Measurements from ENCODE around the gene BCAM. TPM values are rescaled to one million over a fixed set of nuclear protein-coding genes. Genes with fewer than 3 reads are reported as not detected.

The BCAM gene, protein sequence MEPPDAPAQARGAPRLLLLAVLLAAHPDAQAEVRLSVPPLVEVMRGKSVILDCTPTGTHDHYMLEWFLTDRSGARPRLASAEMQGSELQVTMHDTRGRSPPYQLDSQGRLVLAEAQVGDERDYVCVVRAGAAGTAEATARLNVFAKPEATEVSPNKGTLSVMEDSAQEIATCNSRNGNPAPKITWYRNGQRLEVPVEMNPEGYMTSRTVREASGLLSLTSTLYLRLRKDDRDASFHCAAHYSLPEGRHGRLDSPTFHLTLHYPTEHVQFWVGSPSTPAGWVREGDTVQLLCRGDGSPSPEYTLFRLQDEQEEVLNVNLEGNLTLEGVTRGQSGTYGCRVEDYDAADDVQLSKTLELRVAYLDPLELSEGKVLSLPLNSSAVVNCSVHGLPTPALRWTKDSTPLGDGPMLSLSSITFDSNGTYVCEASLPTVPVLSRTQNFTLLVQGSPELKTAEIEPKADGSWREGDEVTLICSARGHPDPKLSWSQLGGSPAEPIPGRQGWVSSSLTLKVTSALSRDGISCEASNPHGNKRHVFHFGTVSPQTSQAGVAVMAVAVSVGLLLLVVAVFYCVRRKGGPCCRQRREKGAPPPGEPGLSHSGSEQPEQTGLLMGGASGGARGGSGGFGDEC
- 28.5 and 29.0 TPM in 2 replicates for total RNA-seq
- polyA plus RNA-seq, result 23.9 and 32.5 TPM in 2 replicates
- 10.3 and 16.7 TPM in 2 replicates for polyA plus RNA-seq (2011; cell fraction: cytosol; rRNA removed)
- 38.1 and 38.2 TPM in 2 replicates for polyA plus RNA-seq (2011; cell fraction: nucleus; rRNA removed)
- polyA plus RNA-seq (2012), result 15.7 and 30.3 TPM in 2 replicates
- 7.8 and 9.4 TPM in 2 replicates for polyA minus RNA-seq
- not detected for polyA minus RNA-seq (2011; cell fraction: cytosol; rRNA and poly(A)+ RNA removed)
- 5.0 and 12.7 TPM in 2 replicates for polyA minus RNA-seq (2011; cell fraction: nucleus; rRNA and poly(A)+ RNA removed)
- percentile 38 among the genes with signal in this experiment for Bru-seq, nascent RNA
- percentile 53 among the genes with signal in this experiment for BruChase-seq, experiment 1, labeled RNA remaining after a 6-hour chase
- BruChase-seq, experiment 2, labeled RNA remaining after a 2-hour chase, result percentile 43 among the genes with signal in this experiment
- long read RNA-seq, partial matches to known transcripts, result 2 of 4 reads
- long read RNA-seq, other reads (novel, unspliced or antisense), result 0 of 4 reads

DNA sequence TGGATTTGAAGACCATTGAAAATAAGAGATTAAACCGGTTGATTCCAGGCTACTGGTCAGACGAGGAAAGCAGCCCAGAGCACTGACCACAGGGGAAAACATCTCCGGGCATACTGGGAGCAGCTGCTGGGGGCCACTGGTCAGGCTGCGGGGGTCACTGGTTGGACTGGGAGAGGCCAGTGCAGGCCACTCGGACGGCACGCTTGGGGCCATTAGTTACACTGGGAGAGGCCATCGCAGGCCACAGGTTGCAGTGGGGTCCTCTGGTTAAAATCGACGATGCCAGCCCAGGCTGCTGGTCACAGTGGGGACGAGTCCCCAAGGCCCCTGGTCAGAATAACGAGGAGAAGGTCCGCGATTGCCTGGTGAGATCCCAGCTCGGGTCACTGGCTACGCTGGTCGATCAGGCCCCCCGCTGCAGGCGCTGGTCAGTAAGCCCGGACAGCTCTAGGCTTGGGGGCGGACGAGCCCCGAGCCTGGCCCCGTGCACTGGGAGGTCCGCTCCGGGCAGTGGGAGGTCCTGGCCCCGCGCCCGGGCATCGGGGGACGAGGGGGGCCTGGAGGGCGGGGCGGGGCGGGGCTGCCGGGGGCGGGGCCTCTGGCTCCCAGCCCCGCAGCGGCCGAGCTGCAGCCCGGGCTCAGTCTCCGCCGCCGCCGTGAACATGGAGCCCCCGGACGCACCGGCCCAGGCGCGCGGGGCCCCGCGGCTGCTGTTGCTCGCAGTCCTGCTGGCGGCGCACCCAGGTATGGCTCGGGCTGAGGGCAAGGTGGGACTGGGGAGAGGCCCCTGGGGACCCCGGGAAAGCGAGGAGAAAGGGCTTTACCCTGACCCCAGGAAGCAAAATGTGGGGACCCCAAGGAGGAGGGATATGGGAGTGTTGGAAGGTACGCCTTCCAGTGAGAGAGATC lies at the start of gene BCAM:
BCAM (plus strand) TSS at position 641 of the 909 bp plus-strand sequence; CDS start at position 663, 22 bp downstream.
- BruUV-seq (replicated peaks), result no TSS peak

More for the DNA sequence above, at the start of gene BCAM:
- Histone ChIP-seq H3K36me3 (ENCODE audit: control insufficient read depth in 2 of 2, extremely low read depth in 1 of 2, insufficient read depth in 2 of 2, low read length in 2 of 2) (peaks cover 2% of the 10 kb centered on the region in 2 experiments), H3K9me1 (replicated peaks; ENCODE audit: control insufficient read depth, extremely low read depth, insufficient read depth, low read length) (no peaks in the 10 kb centered on the region), H3K4me3 (replicated peaks in 1 of 3; ENCODE audit: insufficient read depth in 1 of 3, low read depth in 1 of 3, low read length in 3 of 3) (peak within 1 kb of the TSS; percentile 60 to 66 (median 64)), H3K4me1 (ENCODE audit: control insufficient read depth, extremely low read depth, insufficient read depth, low read length) (peaks cover 16% of the 10 kb centered on the region), H3K4me2 (ENCODE audit: insufficient read depth, low read length) (peak within 1 kb of the TSS; percentile 88), H3K9ac (replicated peaks; ENCODE audit: extremely low read depth, insufficient read depth, low read length) (peak within 1 kb of the TSS; percentile 77), H2AFZ (ENCODE audit: low read depth, low read length) (peak within 1 kb of the TSS; percentile 90), H3K9me3 (replicated peaks; ENCODE audit: control insufficient read depth, insufficient read depth, low read length) (no peaks in the 10 kb centered on the region), H3K27ac (ENCODE audit: insufficient read depth, low read depth, low read length) (no peak within 1 kb of the TSS), H3K27me3 (ENCODE audit: control insufficient read depth in 2 of 2, insufficient read depth in 2 of 2, low read length in 2 of 2) (no peaks in the 10 kb centered on the region), H4K20me1 (replicated peaks; ENCODE audit: control insufficient read depth, extremely low read depth, insufficient read depth, low read length) (no peaks in the 10 kb centered on the region), H3K79me2 (ENCODE audit: control insufficient read depth, insufficient read depth, low read length) (no peaks in the 10 kb centered on the region)
- intact Hi-C loops (cut with micrococcal nuclease), result loop anchor here (1.0 to 10.0 kb wide), 4 partner anchors 36 to 146 kb away; partner anchors contain the start of gene CLPTM1
- TF ChIP-seq POLR2AphosphoS5 (IDR thresholded peaks at IDR 0.05; ENCODE audit: insufficient read depth, low read depth, low read length) (peak; percentile 75), POLR2A (IDR thresholded peaks at IDR 0.05; ENCODE audit: low read depth, low read length) (peak; percentile 68), MYC (IDR thresholded peaks at IDR 0.05; ENCODE audit: low read depth, low read length) (no peak), JUN (IDR thresholded peaks at IDR 0.05; ENCODE audit: borderline replicate concordance, insufficient read depth, insufficient read length, low read depth) (no peak)
- TF ChIP-seq, protein P1, sequence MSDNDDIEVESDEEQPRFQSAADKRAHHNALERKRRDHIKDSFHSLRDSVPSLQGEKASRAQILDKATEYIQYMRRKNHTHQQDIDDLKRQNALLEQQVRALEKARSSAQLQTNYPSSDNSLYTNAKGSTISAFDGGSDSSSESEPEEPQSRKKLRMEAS (IDR thresholded peaks at IDR 0.05; ENCODE audit: insufficient read depth, insufficient read length), result no peak
- FAIRE-seq (peak; percentile 40), DNase-seq (ENCODE audit: low read depth, low spot score) (peak; percentile 49)
- dilution Hi-C loops (cut with MboI; ENCODE audit: extremely low pct_ligation_motif_present, low sequenced_read_pairs), result no loop called here
- ChIA-PET POLR2A (interaction anchor here (0.9 kb wide), 1 partner anchor 283 kb away, joined by 3 read pairs; no protein-coding TSS in a partner anchor), CTCF (interaction anchor here (1.0 to 4.2 kb wide), 14 partner anchors 10 to 238 kb away, joined by 3 to 57 read pairs (median 7); partner anchors contain the start of gene NECTIN2)

All from endothelial cell of umbilical vein (primary cell).